Prostate gland (tissue), 2 donors: ENCODE data around the gene DISP3.

Experiments
- POLR2A ChIP-seq: fragments of 450-650 bp; IDR thresholded peaks from one replicate; pipeline ENCODE4 v1.6.1; 2016; ENCODE audit warnings: antibody characterized with exemption, mild to moderate bottlenecking
- POLR2AphosphoS5 ChIP-seq: sonication (generic); formaldehyde crosslinking; IDR thresholded peaks from one replicate; pipeline ENCODE4 v1.6.1; 2017; ENCODE audit warnings: antibody characterized with exemption
- TF ChIP-seq, protein P1 (sequence below), 4 experiments: fragments of 200-600 bp in 2 of 4; fragments of 450-650 bp in 2 of 4; sonication (generic) in 2 of 4; IDR thresholded peaks; 1 replicate in 3 of 4; 2 replicates in 1 of 4; pipeline ENCODE4 v1.5.1; 2016 to 2019; ENCODE audit warnings: antibody characterized with exemption in 4 of 4, mild to moderate bottlenecking in 2 of 4, moderate library complexity in 2 of 4

GRCh38 chr1:11543796-11544195, 64.8 kb downstream of the DISP3 start:
- TF ChIP-seq, protein P1, sequence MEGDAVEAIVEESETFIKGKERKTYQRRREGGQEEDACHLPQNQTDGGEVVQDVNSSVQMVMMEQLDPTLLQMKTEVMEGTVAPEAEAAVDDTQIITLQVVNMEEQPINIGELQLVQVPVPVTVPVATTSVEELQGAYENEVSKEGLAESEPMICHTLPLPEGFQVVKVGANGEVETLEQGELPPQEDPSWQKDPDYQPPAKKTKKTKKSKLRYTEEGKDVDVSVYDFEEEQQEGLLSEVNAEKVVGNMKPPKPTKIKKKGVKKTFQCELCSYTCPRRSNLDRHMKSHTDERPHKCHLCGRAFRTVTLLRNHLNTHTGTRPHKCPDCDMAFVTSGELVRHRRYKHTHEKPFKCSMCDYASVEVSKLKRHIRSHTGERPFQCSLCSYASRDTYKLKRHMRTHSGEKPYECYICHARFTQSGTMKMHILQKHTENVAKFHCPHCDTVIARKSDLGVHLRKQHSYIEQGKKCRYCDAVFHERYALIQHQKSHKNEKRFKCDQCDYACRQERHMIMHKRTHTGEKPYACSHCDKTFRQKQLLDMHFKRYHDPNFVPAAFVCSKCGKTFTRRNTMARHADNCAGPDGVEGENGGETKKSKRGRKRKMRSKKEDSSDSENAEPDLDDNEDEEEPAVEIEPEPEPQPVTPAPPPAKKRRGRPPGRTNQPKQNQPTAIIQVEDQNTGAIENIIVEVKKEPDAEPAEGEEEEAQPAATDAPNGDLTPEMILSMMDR (IDR thresholded peaks at IDR 0.05) = no peak
- no peak for TF ChIP-seq POLR2A
- no peak for TF ChIP-seq POLR2AphosphoS5
